ENCODE measurements around the gene IL10.

DNA sequence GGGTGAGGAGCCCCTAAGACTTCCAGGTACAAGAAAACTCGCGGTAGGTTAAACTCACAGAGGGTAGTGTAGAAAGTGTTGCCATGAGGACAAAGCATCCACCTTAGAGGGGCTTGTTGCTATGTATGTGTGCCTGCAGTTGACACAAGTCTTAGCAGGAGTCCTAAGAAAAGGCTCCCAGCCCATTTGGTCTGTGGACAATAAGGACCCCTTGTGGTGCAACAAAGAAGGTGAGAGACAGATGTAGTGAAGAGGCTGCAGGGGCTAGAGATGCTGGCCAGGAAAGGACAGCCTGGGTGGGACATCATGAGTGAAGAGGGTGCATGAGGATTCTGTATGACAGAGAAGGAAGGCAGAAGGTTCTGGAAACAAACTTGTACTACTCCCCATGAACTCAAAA lies 36.3 kb upstream of the IL10 start:
- TF ChIP-seq CTCF (IDR thresholded peaks at IDR 0.05) (peak in 3 of 5 experiments; percentile 22 to 41 (median 24)), POLR2A (IDR thresholded peaks at IDR 0.05) (no peak), EP300 (IDR thresholded peaks at IDR 0.05) (no peak)

Measured in tibial nerve (tissue), 4 donors.